OCI-LY7 (cell line): ENCODE data around the gene RAD51D. TPM values are rescaled to one million over a fixed set of nuclear protein-coding genes. Genes with fewer than 3 reads are reported as not detected.

Experiments used
- BruUV-seq: library from RNA; stranded (reverse); fragments of 400-500 nt; replicated peaks from 2 replicates; lab custom pipeline; 2021; lab: Mats Ljungman, UMichigan
- CTCF ChIA-PET: fragments of 300-600 bp; sonication (Branson Sonifier 250); formaldehyde crosslinking; loops from one replicate; lab custom pipeline; 2022; ENCODE audit warnings: antibody characterized with exemption; ENCODE audit not compliant: unreplicated experiment; lab: Charles Lee
- POLR2A ChIA-PET: fragments of 300-600 bp; sonication (Branson Sonifier 250); formaldehyde crosslinking; loops from one replicate; lab custom pipeline; 2022; ENCODE audit warnings: antibody characterized with exemption; lab: Charles Lee
- DNase-seq: peaks from one replicate; pipeline ENCODE4 v3.0.0-alpha.2; 2015; ENCODE audit warnings: low spot score
- H2AFZ ChIP-seq: fragments of 200-600 bp; sonication (generic), shearing (Covaris generic); 2 replicates; pipeline ENCODE4 v1.6.1; 2014; ENCODE audit warnings: mild to moderate bottlenecking, antibody characterized with exemption, low read length, moderate library complexity
- H3K27ac ChIP-seq: fragments of 200-600 bp; sonication (generic); 2 replicates; pipeline ENCODE4 v1.5.1; 2014; ENCODE audit warnings: mixed run types, low read depth, mild to moderate bottlenecking, moderate library complexity, low read length, inconsistent platforms; ENCODE audit not compliant: poor library complexity, severe bottlenecking
- H3K36me3 ChIP-seq: fragments of 200-600 bp; sonication (generic); 2 replicates; pipeline ENCODE4 v1.6.1; 2014; ENCODE audit warnings: mild to moderate bottlenecking, antibody characterized with exemption, low read length, moderate library complexity, mixed read lengths; ENCODE audit not compliant: insufficient read depth
- H3K4me1 ChIP-seq: fragments of 200-600 bp; sonication (generic); 2 replicates; pipeline ENCODE4 v1.5.1; 2014; ENCODE audit warnings: mild to moderate bottlenecking, low read length; ENCODE audit not compliant: insufficient read depth, poor library complexity, severe bottlenecking
- H3K4me2 ChIP-seq: fragments of 200-600 bp; sonication (generic); 2 replicates; pipeline ENCODE4 v1.6.1; 2014; ENCODE audit warnings: mild to moderate bottlenecking, low read length
- H3K4me3 ChIP-seq: fragments of 200-600 bp; sonication (generic); 2 replicates; pipeline ENCODE4 v1.5.1; 2014; ENCODE audit warnings: mild to moderate bottlenecking, low read depth, low read length; ENCODE audit not compliant: poor library complexity, severe bottlenecking
- H3K79me2 ChIP-seq: fragments of 200-600 bp; sonication (generic); 2 replicates; pipeline ENCODE4 v1.6.1; 2016; ENCODE audit warnings: low read depth, mild to moderate bottlenecking, low read length, moderate library complexity, mixed read lengths; ENCODE audit not compliant: insufficient read depth
- H3K9me2 ChIP-seq: fragments of 200-600 bp; sonication (generic); 2 replicates; pipeline ENCODE4 v1.6.1; 2016; ENCODE audit warnings: mild to moderate bottlenecking, low read length, mixed read lengths; ENCODE audit not compliant: insufficient read depth
- H3K9me3 ChIP-seq: fragments of 200-600 bp; sonication (generic); 2 replicates; pipeline ENCODE4 v1.6.1; 2014; ENCODE audit warnings: mild to moderate bottlenecking, mixed run types, low read length, mixed read lengths
- H4K20me1 ChIP-seq: fragments of 200-600 bp; sonication (generic); 2 replicates; pipeline ENCODE4 v1.6.1; 2014; ENCODE audit warnings: mild to moderate bottlenecking, antibody characterized with exemption, low read length, moderate library complexity, mixed read lengths; ENCODE audit not compliant: insufficient read depth
- CTCF ChIP-seq: fragments of 200-600 bp; sonication (generic); conservative IDR thresholded peaks from 2 replicates; pipeline ENCODE4 v1.5.1; 2014; ENCODE audit warnings: mild to moderate bottlenecking, antibody characterized with exemption, low read length, moderate library complexity, mixed read lengths
- EZH2phosphoT487 ChIP-seq: fragments of 200-600 bp; sonication (generic); IDR thresholded peaks from 2 replicates; pipeline ENCODE4 v1.6.1; 2018; ENCODE audit warnings: low read depth, borderline replicate concordance, mild to moderate bottlenecking, mixed run types, antibody characterized with exemption, low read length, moderate library complexity, mixed read lengths
- intact Hi-C: fragments of 100-400 bp; cut with micrococcal nuclease; formaldehyde crosslinking; loops from one replicate; pipeline ENCODE4 v1.10.0; 2022; ENCODE audit not compliant: unreplicated experiment
- total RNA-seq, 2 experiments: library from RNA; depleted of rRNA in 1 of 2; stranded (reverse); fragments of >200 nt in 1 of 2; shearing (Covaris generic) in 1 of 2; gene quantifications; 2 replicates each; pipeline ENCODE4 v1.2.3, GENCODE V29; 2014 to 2022

RAD51D gene
- total RNA-seq, 2 experiments from 2014 or later, result 22.4 to 40.6 TPM

GRCh38 chr17:35130392-35130791, 10.7 kb upstream of the RAD51D start:
- Histone ChIP-seq H3K9me2 (no peaks in the 10 kb centered on the region), H3K36me3 (peaks cover 63% of the 10 kb centered on the region), H3K9me3 (no peaks in the 10 kb centered on the region), H3K4me3 (no peak overlapping the region), H3K4me2 (no peak overlapping the region), H4K20me1 (no peaks in the 10 kb centered on the region), H3K27ac (no peak overlapping the region), H3K4me1 (no peaks in the 10 kb centered on the region), H3K79me2 (no peaks in the 10 kb centered on the region), H2AFZ (no peak overlapping the region)
- CTCF ChIA-PET, result no interaction called here
- POLR2A ChIA-PET, result interaction anchor here (0.7 kb wide), 1 partner anchor 44 kb away, joined by 4 read pairs; no protein-coding TSS in a partner anchor
- no TSS peak for BruUV-seq
- DNase-seq, result no peak
- intact Hi-C loops, result no loop called here
- TF ChIP-seq EZH2phosphoT487, result no peak
- no peak for TF ChIP-seq CTCF

- Histone ChIP-seq H4K20me1 (no peaks in the 10 kb centered on the region), H3K9me3 (no peaks in the 10 kb centered on the region), H3K79me2 (no peaks in the 10 kb centered on the region), H3K27ac (no peak overlapping the region), H3K4me1 (no peaks in the 10 kb centered on the region), H3K36me3 (peaks cover 59% of the 10 kb centered on the region), H3K4me3 (no peak overlapping the region), H2AFZ (no peak overlapping the region), H3K4me2 (no peak overlapping the region), H3K9me2 (no peaks in the 10 kb centered on the region)
- no TSS peak for BruUV-seq
- intact Hi-C loops, result no loop called here
- DNase-seq, result no peak
- POLR2A ChIA-PET, result no interaction called here
- no peak for TF ChIP-seq CTCF
- TF ChIP-seq EZH2phosphoT487, result no peak
- CTCF ChIA-PET, result no interaction called here
These were observed 10.3 kb upstream of the RAD51D start for GRCh38 chr17:35129973-35130351.

GRCh38 chr17:35129154-35129972, 9.7 kb upstream of the RAD51D start:
- H3K79me2 ChIP-seq, result no peaks in the 10 kb centered on the region
- no peaks in the 10 kb centered on the region for H3K9me2 ChIP-seq
- H2AFZ ChIP-seq, result no peak overlapping the region
- no peak overlapping the region for H3K27ac ChIP-seq
- DNase-seq, result no peak
- no peaks in the 10 kb centered on the region for H3K4me1 ChIP-seq
- H4K20me1 ChIP-seq, result no peaks in the 10 kb centered on the region
- TSS peak; percentile 15 for BruUV-seq
- no peak overlapping the region for H3K4me2 ChIP-seq
- H3K36me3 ChIP-seq, result peaks cover 53% of the 10 kb centered on the region
- no peak overlapping the region for H3K4me3 ChIP-seq
- H3K9me3 ChIP-seq, result no peaks in the 10 kb centered on the region
- ChIA-PET POLR2A (interaction anchor here (1.3 kb wide), 1 partner anchor 12 kb away, joined by 4 read pairs; no protein-coding TSS in a partner anchor), CTCF (interaction anchor here (0.6 kb wide), 1 partner anchor 11 kb away, joined by 4 read pairs; no protein-coding TSS in a partner anchor)
- TF ChIP-seq CTCF, result no peak
- no peak for TF ChIP-seq EZH2phosphoT487
- intact Hi-C loops, result no loop called here
